Rectal smooth muscle tissue (tissue), 1 donor: ENCODE results near the gene LAD1.

Experiments used
- H3K27ac ChIP-seq: one replicate; pipeline ENCODE4 v1.7.0; 2013; ENCODE audit warnings: low read depth, low read length, inconsistent platforms
- H3K27me3 ChIP-seq: one replicate; pipeline ENCODE4 v1.7.0; 2013; ENCODE audit warnings: low read length; ENCODE audit not compliant: control insufficient read depth, insufficient read depth
- H3K36me3 ChIP-seq: one replicate; pipeline ENCODE4 v1.7.0; 2013; ENCODE audit warnings: low read length; ENCODE audit not compliant: control insufficient read depth, insufficient read depth
- H3K4me1 ChIP-seq: one replicate; pipeline ENCODE4 v1.7.0; 2013; ENCODE audit warnings: low read length; ENCODE audit not compliant: control insufficient read depth, insufficient read depth
- H3K4me3 ChIP-seq: one replicate; pipeline ENCODE4 v1.7.0; 2013; ENCODE audit warnings: low read length
- H3K9ac ChIP-seq: one replicate; pipeline ENCODE4 v1.7.0; 2013; ENCODE audit warnings: low read length

Gene LAD1

DNA sequence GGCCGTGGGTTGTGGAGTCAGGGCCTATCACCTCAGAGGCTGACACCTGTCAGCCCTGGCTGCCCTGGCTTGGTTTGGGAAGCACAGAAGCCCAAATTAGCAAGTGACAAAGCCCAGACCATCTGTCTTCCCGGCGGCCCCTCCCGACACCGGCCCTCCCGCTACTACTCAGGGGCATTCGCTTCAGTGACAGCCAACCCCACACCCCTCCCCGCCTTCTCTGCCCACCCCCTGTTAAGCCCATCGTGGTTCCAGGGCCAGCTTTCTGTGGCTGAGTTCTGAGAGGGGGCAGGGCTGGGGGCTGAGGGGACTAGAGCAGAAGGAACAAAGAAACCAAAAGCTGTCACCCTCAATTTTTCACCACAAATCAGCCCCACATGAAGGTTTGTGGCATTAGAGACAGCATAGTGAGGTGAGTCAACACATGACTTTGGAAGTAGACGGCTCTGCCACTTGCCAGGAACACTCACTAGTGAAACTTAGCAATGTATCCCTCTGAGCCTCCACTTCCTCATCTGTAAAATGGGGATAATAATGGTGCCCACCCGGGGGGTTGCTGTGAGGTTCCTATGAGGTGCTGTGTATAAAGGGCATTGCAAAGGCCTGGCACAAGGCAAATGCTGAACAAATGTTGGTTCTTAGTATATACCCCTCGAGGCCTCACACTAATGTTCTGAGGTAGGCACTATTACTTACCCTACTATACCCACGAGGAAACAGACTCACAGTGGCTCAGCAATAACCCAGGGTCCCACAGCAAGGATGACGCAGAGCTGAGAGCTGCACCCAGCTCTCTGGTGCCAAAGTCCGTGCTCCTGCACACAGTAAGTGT lies 27.6 kb upstream of the LAD1 start:
- no peak overlapping the region for H3K27ac ChIP-seq

DNA sequence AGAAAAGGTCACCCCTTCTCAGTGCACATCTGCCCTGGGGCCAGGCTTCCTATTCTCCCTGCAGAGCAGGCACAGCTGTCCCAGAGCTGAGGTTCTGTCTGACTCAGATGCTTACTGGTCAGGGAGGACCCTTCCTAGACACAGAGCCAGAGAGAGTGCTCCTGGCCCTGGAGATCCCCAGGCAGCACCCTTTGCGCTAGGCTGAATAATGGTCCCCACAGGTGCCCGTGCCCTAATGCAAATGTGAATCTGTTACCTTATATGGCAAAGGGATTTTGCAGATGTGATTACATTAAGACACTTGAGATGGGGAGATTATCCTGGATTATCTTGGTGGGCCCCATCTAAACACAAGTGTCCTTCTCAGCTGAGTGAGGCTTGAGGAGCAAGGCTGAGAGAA lies 25.0 kb upstream of the LAD1 start:
- no peaks in the 10 kb centered on the region for H3K4me1 ChIP-seq
- H3K27ac ChIP-seq, result no peak overlapping the region
- H3K9ac ChIP-seq, result no peak overlapping the region
- H3K27me3 ChIP-seq, result no peaks in the 10 kb centered on the region
- H3K36me3 ChIP-seq, result no peaks in the 10 kb centered on the region
- no peak overlapping the region for H3K4me3 ChIP-seq

More for the DNA sequence above, 27.6 kb upstream of the LAD1 start:
- no peak overlapping the region for H3K4me3 ChIP-seq
- H3K27me3 ChIP-seq, result no peaks in the 10 kb centered on the region
- H3K4me1 ChIP-seq, result no peaks in the 10 kb centered on the region
- H3K9ac ChIP-seq, result no peak overlapping the region
- H3K36me3 ChIP-seq, result no peaks in the 10 kb centered on the region

DNA sequence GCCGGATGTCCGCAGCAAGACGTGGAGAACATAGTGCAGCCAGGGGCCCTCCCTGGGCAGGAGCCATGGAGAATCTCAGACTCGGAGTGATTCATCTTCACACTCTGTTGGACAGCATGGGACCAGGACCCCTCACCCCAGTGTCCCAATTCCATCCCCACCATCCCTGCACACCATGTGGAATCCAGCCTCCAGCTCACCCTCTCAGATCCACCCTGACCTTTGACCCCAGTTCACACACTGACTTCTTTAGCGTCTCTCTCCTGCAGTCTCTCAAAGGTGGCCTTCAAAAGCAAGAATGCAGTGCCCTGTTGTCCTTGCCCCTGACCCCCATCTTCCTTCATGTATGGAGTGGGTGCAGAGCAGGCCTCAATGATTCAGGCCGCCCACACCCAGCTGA lies 24.5 kb upstream of the LAD1 start:
- Histone ChIP-seq H3K27me3 (no peaks in the 10 kb centered on the region), H3K36me3 (no peaks in the 10 kb centered on the region), H3K9ac (no peak overlapping the region), H3K27ac (no peak overlapping the region), H3K4me3 (no peak overlapping the region), H3K4me1 (no peaks in the 10 kb centered on the region)

DNA sequence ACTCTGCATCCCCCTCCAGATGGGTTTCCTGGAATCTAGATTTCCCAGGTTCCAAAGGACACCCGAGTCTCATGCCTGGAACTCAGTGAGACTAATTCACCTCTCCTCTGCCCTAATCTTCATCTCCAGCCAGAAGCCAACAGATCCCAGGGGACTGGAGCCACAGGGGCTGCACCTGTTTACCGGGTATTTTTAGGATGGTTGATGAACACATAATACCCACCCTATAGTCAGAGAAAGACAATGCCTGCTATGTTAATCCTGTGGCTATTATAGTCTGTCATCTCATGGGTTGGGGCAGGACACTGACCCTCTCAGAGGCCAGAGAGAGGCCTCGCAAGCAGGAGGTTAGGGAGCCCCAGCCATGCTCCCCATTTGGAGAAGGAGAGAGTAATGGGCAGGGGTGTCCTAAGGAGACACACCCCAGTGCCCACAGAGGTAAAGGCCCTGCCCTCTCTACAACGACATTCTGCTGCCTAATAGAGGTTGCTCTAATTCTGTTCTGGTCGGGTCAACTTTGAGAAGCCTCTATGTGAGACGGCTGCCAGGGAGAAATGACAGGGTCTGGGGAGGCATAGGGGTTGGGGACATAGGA lies 23.4 kb upstream of the LAD1 start:
- Histone ChIP-seq H3K4me1 (no peaks in the 10 kb centered on the region), H3K36me3 (no peaks in the 10 kb centered on the region), H3K4me3 (no peak overlapping the region), H3K27ac (no peak overlapping the region), H3K9ac (no peak overlapping the region), H3K27me3 (no peaks in the 10 kb centered on the region)

DNA sequence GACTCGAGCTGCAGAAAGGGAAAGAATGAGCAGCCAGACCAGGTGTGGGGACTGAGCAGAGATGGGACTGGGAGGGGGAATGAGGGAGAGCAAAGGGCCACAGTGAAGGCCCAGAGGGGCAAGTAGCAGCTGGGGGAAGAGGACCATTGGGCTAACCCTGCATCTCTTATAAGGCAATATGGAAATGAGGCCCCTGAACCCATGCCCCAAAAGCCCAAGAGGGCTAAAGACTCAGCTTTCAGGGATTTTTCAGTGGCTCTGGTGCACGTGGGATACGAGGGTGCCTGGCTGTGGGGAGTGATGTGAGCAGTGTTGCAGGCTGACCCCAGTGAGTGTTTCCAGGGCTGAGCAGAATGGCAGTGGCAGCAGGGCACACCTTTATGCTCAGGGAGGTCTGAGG lies 22.9 kb upstream of the LAD1 start:
- H3K27ac ChIP-seq, result no peak overlapping the region
- no peaks in the 10 kb centered on the region for H3K4me1 ChIP-seq
- H3K4me3 ChIP-seq, result no peak overlapping the region
- no peaks in the 10 kb centered on the region for H3K36me3 ChIP-seq
- H3K9ac ChIP-seq, result no peak overlapping the region
- H3K27me3 ChIP-seq, result no peaks in the 10 kb centered on the region

DNA sequence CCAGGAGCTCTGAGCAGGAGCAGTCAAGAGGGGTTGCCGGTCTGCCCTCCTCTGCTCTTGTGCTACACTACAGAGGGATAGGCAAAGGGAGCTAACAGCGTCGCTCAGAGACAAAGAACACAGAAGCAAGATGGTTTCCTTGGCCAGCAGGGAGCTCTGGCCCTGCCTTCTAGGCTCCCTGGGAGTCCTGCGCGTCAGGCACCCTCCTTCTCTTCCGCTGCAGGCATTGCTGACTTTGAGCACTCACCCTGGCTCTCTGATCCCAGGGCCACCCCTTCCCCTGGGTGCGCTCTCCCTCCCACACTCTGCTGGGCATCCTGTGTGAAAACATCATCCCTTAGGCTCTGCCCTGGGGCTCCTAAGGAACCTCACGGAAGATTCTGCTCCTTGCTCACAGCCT lies 21.9 kb upstream of the LAD1 start:
- H3K4me1 ChIP-seq, result no peaks in the 10 kb centered on the region
- H3K9ac ChIP-seq, result no peak overlapping the region
- no peaks in the 10 kb centered on the region for H3K27me3 ChIP-seq
- no peak overlapping the region for H3K4me3 ChIP-seq
- H3K27ac ChIP-seq, result no peak overlapping the region
- H3K36me3 ChIP-seq, result no peaks in the 10 kb centered on the region

DNA sequence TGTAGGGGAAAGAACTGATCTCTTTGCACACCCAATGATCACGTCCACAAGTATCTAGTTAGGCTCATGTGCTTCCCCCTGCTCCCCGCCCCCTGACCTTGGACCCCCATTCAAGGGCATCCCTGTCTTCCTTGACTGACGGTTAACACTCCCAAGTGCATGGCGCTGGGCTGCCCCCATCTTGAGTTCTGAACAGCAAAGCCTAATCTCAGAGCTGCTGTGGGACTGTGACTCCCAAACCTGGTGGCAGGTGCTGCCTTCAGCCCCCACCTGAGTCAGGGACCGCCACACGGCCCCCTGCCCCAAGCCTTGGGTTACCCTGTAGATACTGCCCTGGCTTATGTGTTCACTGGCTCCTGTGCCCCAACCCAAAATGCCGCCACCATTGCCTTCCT lies 21.5 kb upstream of the LAD1 start:
- Histone ChIP-seq H3K4me3 (no peak overlapping the region), H3K9ac (no peak overlapping the region), H3K4me1 (no peaks in the 10 kb centered on the region), H3K36me3 (no peaks in the 10 kb centered on the region), H3K27me3 (no peaks in the 10 kb centered on the region), H3K27ac (no peak overlapping the region)

DNA sequence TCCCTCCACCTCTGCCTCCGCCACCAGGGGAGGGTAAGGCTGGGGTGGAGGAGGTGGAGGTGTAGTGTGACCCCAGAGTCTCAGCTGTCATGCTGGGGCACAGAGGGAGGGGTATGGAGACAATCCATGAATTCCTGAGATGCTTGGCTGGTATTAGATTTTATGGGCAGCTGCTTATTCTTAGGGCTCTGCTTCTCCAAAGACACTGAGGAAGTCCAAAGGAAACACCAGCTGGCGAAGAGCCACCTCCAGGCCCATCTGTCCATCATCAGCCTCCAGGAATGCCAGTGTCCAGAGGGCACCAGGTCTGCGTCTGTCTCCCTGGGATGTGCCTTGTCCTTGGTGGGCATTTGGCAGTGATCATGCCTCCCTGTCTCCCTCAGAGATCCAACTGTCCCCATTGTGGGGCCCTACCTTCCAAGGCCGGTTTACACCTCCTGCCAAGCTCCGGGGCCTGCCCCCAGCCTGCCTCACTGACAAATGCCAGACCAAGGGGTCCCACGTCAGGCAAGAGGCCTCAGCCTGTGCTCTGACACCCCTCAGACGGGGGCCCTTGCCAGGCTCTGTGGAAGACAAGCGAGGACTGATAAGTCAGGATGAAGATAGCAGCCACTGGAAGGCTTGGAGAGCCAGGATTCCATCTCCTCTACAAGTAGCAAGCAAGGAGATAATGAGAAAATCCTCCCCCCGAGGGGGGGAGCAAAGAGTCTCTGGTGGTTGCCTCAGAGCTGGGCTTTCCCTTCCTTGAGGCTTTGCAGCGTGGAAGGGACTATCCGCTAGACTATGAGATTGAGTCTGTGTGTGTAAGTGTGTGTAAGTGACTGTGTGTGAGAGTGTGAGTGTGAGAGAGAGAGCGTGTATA lies 20.9 kb upstream of the LAD1 start:
- Histone ChIP-seq H3K36me3 (no peaks in the 10 kb centered on the region), H3K27ac (no peak overlapping the region), H3K4me3 (no peak overlapping the region), H3K27me3 (no peaks in the 10 kb centered on the region), H3K4me1 (no peaks in the 10 kb centered on the region), H3K9ac (no peak overlapping the region)

DNA sequence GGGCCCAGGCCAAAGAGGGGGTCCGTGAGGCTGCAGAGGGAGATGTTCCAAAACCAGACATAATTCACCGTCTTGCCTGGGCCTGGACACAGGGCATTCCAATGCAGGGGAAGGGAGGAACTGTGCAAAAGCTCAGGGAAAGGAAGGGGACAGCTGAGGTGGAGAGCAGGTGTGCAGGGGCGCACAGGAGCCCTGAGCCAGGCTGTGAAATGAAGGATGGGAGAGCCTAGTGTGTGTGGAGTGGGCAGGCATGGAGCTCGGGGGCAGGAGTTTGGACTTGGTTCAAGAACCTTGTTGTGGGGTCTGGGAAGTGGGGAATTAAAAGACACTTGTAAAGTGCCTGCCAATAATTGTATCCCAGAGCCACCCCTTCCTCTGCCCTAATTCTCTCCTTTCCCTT lies 20.1 kb upstream of the LAD1 start:
- Histone ChIP-seq H3K36me3 (no peaks in the 10 kb centered on the region), H3K27ac (no peak overlapping the region), H3K4me3 (no peak overlapping the region), H3K27me3 (no peaks in the 10 kb centered on the region), H3K4me1 (no peaks in the 10 kb centered on the region), H3K9ac (no peak overlapping the region)

DNA sequence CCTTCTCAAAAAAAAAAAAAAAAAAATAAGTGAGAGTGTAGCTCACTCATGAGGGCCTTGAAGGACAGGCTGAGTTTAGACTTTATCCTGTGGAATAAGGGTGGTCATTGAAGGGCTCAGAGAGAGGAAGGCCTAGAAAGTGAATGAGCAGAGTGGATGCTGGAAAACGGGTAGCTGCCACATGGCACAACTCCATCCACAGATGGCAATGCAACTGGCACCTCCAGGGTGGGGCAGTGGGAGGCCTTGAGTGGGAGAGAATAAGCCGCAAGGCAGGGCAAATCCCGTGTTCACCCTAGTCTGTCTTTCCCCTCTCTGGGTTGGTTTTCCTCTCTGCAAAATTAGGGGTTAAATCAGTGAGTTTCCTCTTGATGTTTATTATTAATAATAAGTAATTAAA lies 19.3 kb upstream of the LAD1 start:
- H3K4me1 ChIP-seq, result no peaks in the 10 kb centered on the region
- no peak overlapping the region for H3K4me3 ChIP-seq
- no peak overlapping the region for H3K9ac ChIP-seq
- H3K36me3 ChIP-seq, result no peaks in the 10 kb centered on the region
- no peaks in the 10 kb centered on the region for H3K27me3 ChIP-seq
- H3K27ac ChIP-seq, result no peak overlapping the region

DNA sequence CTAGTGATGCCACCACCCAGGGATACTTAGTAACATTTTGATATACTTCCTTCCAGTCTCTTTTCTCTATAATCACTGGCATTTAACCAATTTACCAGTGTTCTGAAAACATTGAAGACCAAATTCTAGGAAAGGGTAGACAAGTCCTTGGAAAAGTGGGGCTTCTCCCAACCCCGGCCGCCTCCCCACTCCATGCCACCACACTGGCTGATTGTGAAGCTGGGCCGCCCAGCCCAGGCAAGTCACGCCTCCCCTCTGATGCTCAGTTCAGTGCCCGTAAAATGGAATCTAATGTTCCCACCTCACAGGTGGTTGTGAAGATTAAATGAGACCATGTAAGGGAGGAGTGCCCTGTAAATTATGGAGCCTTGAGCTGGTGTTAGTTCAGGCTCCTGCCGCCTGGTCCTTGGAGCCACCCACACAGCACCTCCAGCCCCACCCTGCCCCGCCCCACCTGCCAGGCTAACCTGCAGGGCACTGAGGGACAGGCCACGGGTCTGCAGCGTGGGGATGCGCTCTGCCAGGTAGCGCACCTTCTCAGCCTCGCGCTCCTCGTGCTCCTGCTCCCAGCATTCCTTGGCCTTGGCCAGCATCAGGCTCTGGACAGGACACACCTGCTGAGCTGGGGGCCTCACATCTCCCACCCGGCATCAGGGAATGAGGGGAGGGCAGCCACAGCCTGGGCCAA lies 15.1 kb upstream of the LAD1 start:
- Histone ChIP-seq H3K4me3 (no peak overlapping the region), H3K27me3 (no peaks in the 10 kb centered on the region), H3K4me1 (no peaks in the 10 kb centered on the region), H3K27ac (no peak overlapping the region), H3K36me3 (no peaks in the 10 kb centered on the region), H3K9ac (no peak overlapping the region)

DNA sequence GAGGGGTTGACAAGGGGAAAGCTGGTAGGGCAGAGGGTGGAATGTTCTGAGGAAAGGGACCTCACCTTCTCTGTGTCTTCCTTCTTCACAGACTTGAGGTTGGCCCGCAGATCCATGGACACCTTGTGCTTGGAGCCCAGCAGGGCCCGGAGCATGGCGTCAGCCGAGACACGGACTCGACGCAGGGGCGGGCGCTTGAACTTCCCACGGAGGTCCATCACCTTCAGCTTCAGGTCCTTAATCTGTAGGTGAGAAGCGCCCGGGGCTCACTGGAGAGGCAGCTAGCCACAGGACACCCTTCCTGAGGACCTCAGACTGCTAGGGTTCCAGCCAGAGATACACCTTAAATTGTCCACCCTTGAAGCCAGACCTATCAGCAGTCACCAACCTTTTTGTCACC lies 12.2 kb upstream of the LAD1 start:
- Histone ChIP-seq H3K27me3 (no peaks in the 10 kb centered on the region), H3K27ac (no peak overlapping the region), H3K36me3 (no peaks in the 10 kb centered on the region), H3K9ac (no peak overlapping the region), H3K4me1 (no peaks in the 10 kb centered on the region), H3K4me3 (no peak overlapping the region)
